SK-N-SH (cell line): ENCODE results near the gene SESN2. TPM values are rescaled to one million over a fixed set of nuclear protein-coding genes. Genes with fewer than 3 reads are reported as not detected.

Source experiments
- CTCF ChIA-PET: fragments of 300-600, 350-600 bp; formaldehyde crosslinking; extraction: SDS; loops from one replicate; lab custom pipeline; 2021; lab: Yijun Ruan, JAX
- POLR2A ChIA-PET: fragments of 350-600 bp; sonication (Branson Sonifier 250); formaldehyde crosslinking; extraction: SDS; loops from one replicate; lab custom pipeline; 2020; ENCODE audit warnings: antibody characterized with exemption, inconsistent platforms; lab: Yijun Ruan, JAX
- DNase-seq: peaks from one replicate; pipeline ENCODE4 v3.0.0; 2012
- H2AFZ ChIP-seq: fragments of 200-600 bp; sonication (generic); 2 replicates; pipeline ENCODE4 v1.8.1; 2016; ENCODE audit warnings: antibody characterized with exemption, mild to moderate bottlenecking, low read depth
- H3F3A ChIP-seq: fragments of 200-600 bp; sonication (generic); replicated peaks from 2 replicates; pipeline ENCODE3; 2016; ENCODE audit warnings: antibody characterized with exemption, mild to moderate bottlenecking; ENCODE audit not compliant: insufficient read depth
- H3K27ac ChIP-seq, 2 experiments: fragments of 200-500 bp in 1 of 2; fragments of 200-600 bp in 1 of 2; sonication (Bioruptor generic) in 1 of 2; sonication (generic), shearing (Covaris generic) in 1 of 2; 2 replicates each; pipeline versions ENCODE4 v1.5.1 to v1.6.1; 2014 to 2016; ENCODE audit warnings: low read depth in 2 of 2, inconsistent platforms in 1 of 2, low read length in 1 of 2, mild to moderate bottlenecking in 1 of 2, mixed read lengths in 1 of 2
- H3K27me3 ChIP-seq: fragments of 200-600 bp; sonication (generic), shearing (Covaris generic); 2 replicates; pipeline ENCODE4 v1.6.1; 2016; ENCODE audit warnings: mixed run types; ENCODE audit not compliant: insufficient read depth
- H3K36me3 ChIP-seq, 2 experiments: fragments of 200-500 bp in 1 of 2; fragments of 200-600 bp in 1 of 2; sonication (Bioruptor generic) in 1 of 2; sonication (generic) in 1 of 2; replicated peaks in 1 of 2; 2 replicates each; pipeline versions ENCODE3 to v1.5.1; 2014 to 2016; ENCODE audit warnings: low read length in 1 of 2, mild to moderate bottlenecking in 1 of 2; ENCODE audit not compliant: insufficient read depth in 2 of 2, control insufficient read depth in 1 of 2
- H3K4me1 ChIP-seq, 2 experiments: fragments of 200-500 bp in 1 of 2; fragments of 200-600 bp in 1 of 2; sonication (Bioruptor generic) in 1 of 2; sonication (generic), shearing (Covaris generic) in 1 of 2; 2 replicates each; pipeline versions ENCODE4 v1.5.1 to v1.6.1; 2014 to 2016; ENCODE audit warnings: low read depth in 1 of 2, low read length in 1 of 2, mixed run types in 1 of 2; ENCODE audit not compliant: insufficient read depth in 2 of 2, control insufficient read depth in 1 of 2
- H3K4me2 ChIP-seq: fragments of 200-600 bp; sonication (generic), shearing (Covaris generic); 2 replicates; pipeline ENCODE4 v1.6.1; 2017; ENCODE audit warnings: mixed run types
- H3K4me3 ChIP-seq, 2 experiments: fragments of 200-500 bp in 1 of 2; fragments of 200-600 bp in 1 of 2; sonication (Bioruptor generic) in 1 of 2; sonication (generic), shearing (Covaris generic) in 1 of 2; 2 replicates each; pipeline versions ENCODE4 v1.5.1 to v1.8.1; 2014 to 2016; ENCODE audit warnings: low read depth in 2 of 2, inconsistent platforms in 1 of 2, low read length in 1 of 2, mild to moderate bottlenecking in 1 of 2, mixed read lengths in 1 of 2, moderate library complexity in 1 of 2
- H3K79me2 ChIP-seq: fragments of 200-600 bp; sonication (generic); 2 replicates; pipeline ENCODE4 v1.8.1; 2017; ENCODE audit warnings: mild to moderate bottlenecking; ENCODE audit not compliant: insufficient read depth
- H3K9ac ChIP-seq: fragments of 200-600 bp; sonication (generic); 2 replicates; pipeline ENCODE4 v1.6.1; 2017; ENCODE audit warnings: mixed run types
- H3K9me2 ChIP-seq: fragments of 200-600 bp; sonication (generic); 2 replicates; pipeline ENCODE4 v1.6.1; 2017; ENCODE audit warnings: mixed run types
- H3K9me3 ChIP-seq: fragments of 200-600 bp; sonication (generic); 2 replicates; pipeline ENCODE4 v1.6.1; 2017; ENCODE audit warnings: mixed run types, mild to moderate bottlenecking, moderate library complexity
- H4K20me1 ChIP-seq: fragments of 200-600 bp; sonication (generic); 2 replicates; pipeline ENCODE4 v1.6.1; 2017; ENCODE audit warnings: mild to moderate bottlenecking, mixed run types; ENCODE audit not compliant: insufficient read depth
- EZH2phosphoT487 ChIP-seq: fragments of 200-600 bp; sonication (generic); IDR thresholded peaks from 2 replicates; pipeline ENCODE4 v1.6.1; 2017; ENCODE audit warnings: low read depth, mixed run types, mild to moderate bottlenecking, antibody characterized with exemption, moderate library complexity, borderline replicate concordance
- FOXM1 ChIP-seq: IDR thresholded peaks from 2 replicates; pipeline ENCODE4 v1.4.0; 2012; ENCODE audit warnings: low read depth, mild to moderate bottlenecking
- GATA2 ChIP-seq: sonication (generic); formaldehyde crosslinking; IDR thresholded peaks from 2 replicates; pipeline ENCODE4 v1.5.0; 2020; ENCODE audit warnings: mild to moderate bottlenecking, missing genetic modification reagents
- REST ChIP-seq: IDR thresholded peaks from 2 replicates; pipeline ENCODE4 v1.6.1; 2012; ENCODE audit warnings: mild to moderate bottlenecking, low read depth, low read length, moderate library complexity
- RFX5 ChIP-seq: IDR thresholded peaks from 2 replicates; pipeline ENCODE4 v1.6.1; 2012; ENCODE audit warnings: mild to moderate bottlenecking, improper control_type of control experiment, low read length
- SMC3 ChIP-seq: IDR thresholded peaks from 2 replicates; pipeline ENCODE4 v1.6.1; 2012; ENCODE audit warnings: low read depth, low read length, improper control_type of control experiment
- USF1 ChIP-seq: IDR thresholded peaks from 2 replicates; pipeline ENCODE4 v1.4.0; 2012; ENCODE audit warnings: low read depth, borderline replicate concordance
- WGBS: methylation state at CpG from one replicate; pipeline ENCODE4 v1.1.6; 2017; ENCODE audit warnings: low lambda C conversion rate; 5-methylcytosine and 5-hydroxymethylcytosine counted together
- polyA plus RNA-seq, 3 experiments: library from polyadenylated mRNA; depleted of rRNA; stranded (reverse); fragments of >200 nt; gene quantifications; 2 replicates each; pipeline ENCODE4 v1.2.3, GENCODE V29; 2012

The SESN2 gene
- polyA plus RNA-seq, 1 of the 3 experiments (the other 2 are of a cell fraction): 14.1 TPM

GRCh38 chr1:28235755-28236655 lies 23.3 kb upstream of the SESN2 start, which contains the start of gene ATP5IF1 (continued):
- TF ChIP-seq USF1 (no peak), EZH2phosphoT487 (no peak), FOXM1 (no peak)

GRCh38 chr1:28236656-28237322 lies 22.5 kb upstream of the SESN2 start:
- POLR2A ChIA-PET: interaction anchor here (1.0 to 2.8 kb wide), 4 partner anchors 8 to 13 kb away, joined by 4 to 8 read pairs (median 5); no protein-coding TSS in a partner anchor
- H3K4me1 ChIP-seq: peaks cover 10 to 13% of the 10 kb centered on the region in 2 experiments
- H4K20me1 ChIP-seq: no peaks in the 10 kb centered on the region
- H3K9ac ChIP-seq: peak overlapping the region; percentile 83
- H3K36me3 ChIP-seq: peaks cover 4 to 9% of the 10 kb centered on the region in 2 experiments
- H3K79me2 ChIP-seq: peaks cover 41% of the 10 kb centered on the region
- peak; percentile 20 for DNase-seq
- H3K27me3 ChIP-seq: no peaks in the 10 kb centered on the region
- H3K27ac ChIP-seq: peak overlapping the region in 1 of 2 experiments; percentile 80; a peak in 2 of 4 replicates
- H3K9me2 ChIP-seq: no peaks in the 10 kb centered on the region
- H3F3A ChIP-seq: peaks cover 19% of the 10 kb centered on the region
- CTCF ChIA-PET: interaction anchor here (1.0 to 4.7 kb wide), 3 partner anchors 10 to 91 kb away, joined by 4 to 25 read pairs (median 6); no protein-coding TSS in a partner anchor
- H2AFZ ChIP-seq: peak overlapping the region; percentile 90; the same call in 1 of the 2 replicates
- no peaks in the 10 kb centered on the region for H3K9me3 ChIP-seq
- WGBS: 23% methylated on average over 20 of the region's 20 CpGs
- peak; percentile 51; the same call in 1 of the 2 replicates for TF ChIP-seq GATA2 (CRISPR knock-in tag)
- TF ChIP-seq RFX5: no peak
- TF ChIP-seq REST: no peak
- no peak for TF ChIP-seq SMC3
- H3K4me2 ChIP-seq: peak overlapping the region; percentile 96
- H3K4me3 ChIP-seq: peak overlapping the region; percentile 87 to 90
